ENCODE results near the gene FBXO44. TPM values are rescaled to one million over a fixed set of nuclear protein-coding genes. Genes with fewer than 3 reads are reported as not detected.

FBXO44 gene
- total RNA-seq, 1 experiment from 2014 or later: 34.9 TPM

DNA sequence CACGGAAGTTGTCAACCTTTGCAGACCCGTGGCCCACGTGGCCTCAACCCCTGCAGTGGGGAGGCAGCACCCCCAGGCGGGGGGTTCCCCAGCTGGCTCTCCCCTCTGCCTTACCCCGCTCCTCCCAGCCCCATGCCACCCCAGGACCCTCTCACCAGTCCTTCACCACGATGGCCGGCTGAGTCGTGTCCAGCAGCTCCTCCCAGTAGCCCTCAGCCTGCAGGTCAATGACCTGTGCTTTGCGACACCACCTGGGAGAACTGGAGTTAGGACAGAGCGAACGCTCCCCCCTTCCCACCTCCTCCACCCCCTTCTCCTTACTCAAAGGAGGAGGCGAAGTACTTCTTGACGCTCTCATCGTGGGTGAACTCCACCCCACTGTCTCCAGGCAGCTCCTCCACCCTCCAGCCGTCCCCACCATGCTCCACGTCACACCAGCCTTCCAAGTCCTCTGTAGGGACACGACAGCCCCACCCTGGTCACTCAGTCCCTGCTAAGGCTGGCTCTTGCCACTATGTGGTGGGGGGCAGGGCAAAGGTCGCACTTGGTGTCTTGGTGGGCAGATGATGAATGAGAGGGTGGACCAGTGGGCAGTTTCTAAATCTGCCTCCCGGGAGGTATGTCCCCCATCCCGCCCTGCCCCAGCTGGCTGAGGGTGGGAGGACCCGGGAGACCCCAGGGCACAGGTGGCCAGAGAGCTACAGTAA lies 4.9 kb upstream of the FBXO44 start:
- CTCF ChIA-PET: interaction anchor here (0.5 to 3.0 kb wide), 22 partner anchors 7 to 370 kb away, joined by 3 to 23 read pairs (median 6); partner anchors contain the start of genes AGTRAP and FBXO6
- peaks cover 22% of the 10 kb centered on the region for H3K27me3 Mint-ChIP-seq (ENCODE audit: low read depth)
- no peaks in the 10 kb centered on the region for H3K9me3 Mint-ChIP-seq
- H3K36me3 Mint-ChIP-seq: no peaks in the 10 kb centered on the region
- H3K27ac Mint-ChIP-seq: no peak overlapping the region
- ATAC-seq (no peak), DNase-seq (ENCODE audit: low spot score) (no peak)
- H3K4me3 Mint-ChIP-seq: no peak overlapping the region
- POLR2A ChIA-PET: interaction anchor here (0.5 to 1.4 kb wide), 3 partner anchors 14 to 99 kb away, joined by 3 read pairs; partner anchors contain the start of gene FBXO6
- peaks cover 30% of the 10 kb centered on the region for H3K4me1 Mint-ChIP-seq
- TF ChIP-seq, protein P1, sequence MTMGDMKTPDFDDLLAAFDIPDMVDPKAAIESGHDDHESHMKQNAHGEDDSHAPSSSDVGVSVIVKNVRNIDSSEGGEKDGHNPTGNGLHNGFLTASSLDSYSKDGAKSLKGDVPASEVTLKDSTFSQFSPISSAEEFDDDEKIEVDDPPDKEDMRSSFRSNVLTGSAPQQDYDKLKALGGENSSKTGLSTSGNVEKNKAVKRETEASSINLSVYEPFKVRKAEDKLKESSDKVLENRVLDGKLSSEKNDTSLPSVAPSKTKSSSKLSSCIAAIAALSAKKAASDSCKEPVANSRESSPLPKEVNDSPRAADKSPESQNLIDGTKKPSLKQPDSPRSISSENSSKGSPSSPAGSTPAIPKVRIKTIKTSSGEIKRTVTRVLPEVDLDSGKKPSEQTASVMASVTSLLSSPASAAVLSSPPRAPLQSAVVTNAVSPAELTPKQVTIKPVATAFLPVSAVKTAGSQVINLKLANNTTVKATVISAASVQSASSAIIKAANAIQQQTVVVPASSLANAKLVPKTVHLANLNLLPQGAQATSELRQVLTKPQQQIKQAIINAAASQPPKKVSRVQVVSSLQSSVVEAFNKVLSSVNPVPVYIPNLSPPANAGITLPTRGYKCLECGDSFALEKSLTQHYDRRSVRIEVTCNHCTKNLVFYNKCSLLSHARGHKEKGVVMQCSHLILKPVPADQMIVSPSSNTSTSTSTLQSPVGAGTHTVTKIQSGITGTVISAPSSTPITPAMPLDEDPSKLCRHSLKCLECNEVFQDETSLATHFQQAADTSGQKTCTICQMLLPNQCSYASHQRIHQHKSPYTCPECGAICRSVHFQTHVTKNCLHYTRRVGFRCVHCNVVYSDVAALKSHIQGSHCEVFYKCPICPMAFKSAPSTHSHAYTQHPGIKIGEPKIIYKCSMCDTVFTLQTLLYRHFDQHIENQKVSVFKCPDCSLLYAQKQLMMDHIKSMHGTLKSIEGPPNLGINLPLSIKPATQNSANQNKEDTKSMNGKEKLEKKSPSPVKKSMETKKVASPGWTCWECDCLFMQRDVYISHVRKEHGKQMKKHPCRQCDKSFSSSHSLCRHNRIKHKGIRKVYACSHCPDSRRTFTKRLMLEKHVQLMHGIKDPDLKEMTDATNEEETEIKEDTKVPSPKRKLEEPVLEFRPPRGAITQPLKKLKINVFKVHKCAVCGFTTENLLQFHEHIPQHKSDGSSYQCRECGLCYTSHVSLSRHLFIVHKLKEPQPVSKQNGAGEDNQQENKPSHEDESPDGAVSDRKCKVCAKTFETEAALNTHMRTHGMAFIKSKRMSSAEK (CRISPR knock-in tag; IDR thresholded peaks at IDR 0.05; ENCODE audit: borderline replicate concordance): no peak
- TF ChIP-seq, protein P2, sequence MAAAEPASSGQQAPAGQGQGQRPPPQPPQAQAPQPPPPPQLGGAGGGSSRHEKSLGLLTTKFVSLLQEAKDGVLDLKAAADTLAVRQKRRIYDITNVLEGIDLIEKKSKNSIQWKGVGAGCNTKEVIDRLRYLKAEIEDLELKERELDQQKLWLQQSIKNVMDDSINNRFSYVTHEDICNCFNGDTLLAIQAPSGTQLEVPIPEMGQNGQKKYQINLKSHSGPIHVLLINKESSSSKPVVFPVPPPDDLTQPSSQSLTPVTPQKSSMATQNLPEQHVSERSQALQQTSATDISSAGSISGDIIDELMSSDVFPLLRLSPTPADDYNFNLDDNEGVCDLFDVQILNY (CRISPR knock-in tag; IDR thresholded peaks at IDR 0.05): 0 out of 2 replicates have a peak, but pooled peaks have one; percentile 19

DNA sequence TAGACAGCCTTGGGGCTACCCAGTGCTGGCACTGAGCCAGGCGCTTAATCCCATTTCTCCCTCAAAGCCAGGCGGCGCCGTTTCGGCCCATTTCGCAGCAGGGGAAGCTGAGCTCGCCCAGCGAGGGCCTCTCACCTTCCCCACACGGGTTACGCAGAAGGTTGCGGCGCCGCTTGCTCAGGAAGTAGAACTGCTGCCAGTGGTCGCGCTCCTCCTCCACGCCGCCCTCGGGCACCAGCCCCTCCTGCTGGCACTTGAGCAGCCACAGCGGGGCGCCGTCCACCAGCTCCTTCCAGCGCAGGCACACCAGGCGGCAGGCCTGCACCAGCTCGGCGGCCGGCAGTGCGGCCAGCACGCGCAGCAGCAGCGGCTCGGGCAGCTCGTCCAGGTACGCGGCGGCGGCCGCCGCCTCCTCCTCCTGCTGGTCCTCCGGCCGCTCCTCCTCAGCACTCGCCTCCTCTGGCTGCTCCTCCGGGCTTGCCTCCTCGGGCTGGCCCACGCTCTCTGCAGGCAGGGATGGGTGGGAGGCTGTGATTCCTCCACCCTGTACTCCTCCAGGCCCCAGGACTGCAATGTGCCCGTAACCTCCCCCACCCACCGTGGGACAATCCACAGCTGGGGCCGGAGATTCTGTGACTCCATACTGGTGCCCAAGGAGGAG lies 4.2 kb upstream of the FBXO44 start:
- Mint-ChIP-seq H3K27ac (peak overlapping the region; percentile 60; the same call in 1 of the 2 replicates), H3K4me3 (peak overlapping the region; percentile 61), H3K9me3 (no peaks in the 10 kb centered on the region), H3K36me3 (0 out of 2 replicates have a peak, but pooled peaks cover under 1% of the 10 kb centered on the region), H3K27me3 (ENCODE audit: low read depth) (peaks cover 22% of the 10 kb centered on the region), H3K4me1 (peaks cover 33% of the 10 kb centered on the region)
- ChIA-PET CTCF (interaction anchor here (0.5 to 3.0 kb wide), 21 partner anchors 8 to 1700 kb away, joined by 3 to 23 read pairs (median 6); partner anchors contain the start of genes AGTRAP and FBXO6), POLR2A (interaction anchor here (0.5 to 1.4 kb wide), 3 partner anchors 14 to 100 kb away, joined by 3 read pairs; partner anchors contain the start of gene FBXO6)
- ATAC-seq: peak; percentile 5
- peak; percentile 79 for DNase-seq (ENCODE audit: low spot score)
- TF ChIP-seq ETV6 (CRISPR knock-in tag; IDR thresholded peaks at IDR 0.05): peak; percentile 84; the same call in 1 of the 2 replicates
- TF ChIP-seq, protein P3, sequence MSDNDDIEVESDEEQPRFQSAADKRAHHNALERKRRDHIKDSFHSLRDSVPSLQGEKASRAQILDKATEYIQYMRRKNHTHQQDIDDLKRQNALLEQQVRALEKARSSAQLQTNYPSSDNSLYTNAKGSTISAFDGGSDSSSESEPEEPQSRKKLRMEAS (CRISPR knock-in tag; IDR thresholded peaks at IDR 0.05): peak; percentile 53; the same call in 1 of the 2 replicates
- TF ChIP-seq, protein P4, sequence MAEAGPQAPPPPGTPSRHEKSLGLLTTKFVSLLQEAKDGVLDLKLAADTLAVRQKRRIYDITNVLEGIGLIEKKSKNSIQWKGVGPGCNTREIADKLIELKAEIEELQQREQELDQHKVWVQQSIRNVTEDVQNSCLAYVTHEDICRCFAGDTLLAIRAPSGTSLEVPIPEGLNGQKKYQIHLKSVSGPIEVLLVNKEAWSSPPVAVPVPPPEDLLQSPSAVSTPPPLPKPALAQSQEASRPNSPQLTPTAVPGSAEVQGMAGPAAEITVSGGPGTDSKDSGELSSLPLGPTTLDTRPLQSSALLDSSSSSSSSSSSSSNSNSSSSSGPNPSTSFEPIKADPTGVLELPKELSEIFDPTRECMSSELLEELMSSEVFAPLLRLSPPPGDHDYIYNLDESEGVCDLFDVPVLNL (CRISPR knock-in tag; IDR thresholded peaks at IDR 0.05; ENCODE audit: borderline replicate concordance, low read depth): no peak
- no peak for TF ChIP-seq ZNF138 (CRISPR knock-in tag; conservative IDR thresholded peaks at IDR 0.05)
- TF ChIP-seq SP1 (CRISPR knock-in tag; conservative IDR thresholded peaks at IDR 0.05): 0 out of 2 replicates have a peak, but pooled peaks have one; percentile 55
- TF ChIP-seq, protein P5, sequence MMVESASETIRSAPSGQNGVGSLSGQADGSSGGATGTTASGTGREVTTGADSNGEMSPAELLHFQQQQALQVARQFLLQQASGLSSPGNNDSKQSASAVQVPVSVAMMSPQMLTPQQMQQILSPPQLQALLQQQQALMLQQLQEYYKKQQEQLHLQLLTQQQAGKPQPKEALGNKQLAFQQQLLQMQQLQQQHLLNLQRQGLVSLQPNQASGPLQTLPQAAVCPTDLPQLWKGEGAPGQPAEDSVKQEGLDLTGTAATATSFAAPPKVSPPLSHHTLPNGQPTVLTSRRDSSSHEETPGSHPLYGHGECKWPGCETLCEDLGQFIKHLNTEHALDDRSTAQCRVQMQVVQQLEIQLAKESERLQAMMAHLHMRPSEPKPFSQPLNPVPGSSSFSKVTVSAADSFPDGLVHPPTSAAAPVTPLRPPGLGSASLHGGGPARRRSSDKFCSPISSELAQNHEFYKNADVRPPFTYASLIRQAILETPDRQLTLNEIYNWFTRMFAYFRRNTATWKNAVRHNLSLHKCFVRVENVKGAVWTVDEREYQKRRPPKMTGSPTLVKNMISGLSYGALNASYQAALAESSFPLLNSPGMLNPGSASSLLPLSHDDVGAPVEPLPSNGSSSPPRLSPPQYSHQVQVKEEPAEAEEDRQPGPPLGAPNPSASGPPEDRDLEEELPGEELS (CRISPR knock-in tag; IDR thresholded peaks at IDR 0.05): peak; percentile 60; the same call in 1 of the 2 replicates
- peak; percentile 95 for TF ChIP-seq ZNF263 (CRISPR knock-in tag; IDR thresholded peaks at IDR 0.05; ENCODE audit: low read depth)
- no peak for TF ChIP-seq ZNF317 (CRISPR knock-in tag; IDR thresholded peaks at IDR 0.05; ENCODE audit: borderline replicate concordance, low read depth)
- TF ChIP-seq ZNF232 (CRISPR knock-in tag; IDR thresholded peaks at IDR 0.05): 0 out of 2 replicates have a peak, but pooled peaks have one; percentile 19
- 0 out of 2 replicates have a peak, but pooled peaks have one; percentile 48 for TF ChIP-seq FOXK1 (CRISPR knock-in tag; IDR thresholded peaks at IDR 0.05)
- peak; percentile 83; the same call in 1 of the 2 replicates for TF ChIP-seq FOXP1 (CRISPR knock-in tag; IDR thresholded peaks at IDR 0.05; ENCODE audit: borderline replicate concordance)
- 0 out of 2 replicates have a peak, but pooled peaks have one; percentile 25 for TF ChIP-seq ZNF121 (CRISPR knock-in tag; IDR thresholded peaks at IDR 0.05)
- TF ChIP-seq, protein P6, sequence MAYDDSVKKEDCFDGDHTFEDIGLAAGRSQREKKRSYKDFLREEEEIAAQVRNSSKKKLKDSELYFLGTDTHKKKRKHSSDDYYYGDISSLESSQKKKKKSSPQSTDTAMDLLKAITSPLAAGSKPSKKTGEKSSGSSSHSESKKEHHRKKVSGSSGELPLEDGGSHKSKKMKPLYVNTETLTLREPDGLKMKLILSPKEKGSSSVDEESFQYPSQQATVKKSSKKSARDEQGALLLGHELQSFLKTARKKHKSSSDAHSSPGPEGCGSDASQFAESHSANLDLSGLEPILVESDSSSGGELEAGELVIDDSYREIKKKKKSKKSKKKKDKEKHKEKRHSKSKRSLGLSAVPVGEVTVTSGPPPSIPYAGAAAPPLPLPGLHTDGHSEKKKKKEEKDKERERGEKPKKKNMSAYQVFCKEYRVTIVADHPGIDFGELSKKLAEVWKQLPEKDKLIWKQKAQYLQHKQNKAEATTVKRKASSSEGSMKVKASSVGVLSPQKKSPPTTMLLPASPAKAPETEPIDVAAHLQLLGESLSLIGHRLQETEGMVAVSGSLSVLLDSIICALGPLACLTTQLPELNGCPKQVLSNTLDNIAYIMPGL (CRISPR knock-in tag; IDR thresholded peaks at IDR 0.05): peak; percentile 78
- TF ChIP-seq IRF2 (CRISPR knock-in tag; IDR thresholded peaks at IDR 0.05; ENCODE audit: borderline replicate concordance, low read depth): no peak
- TF ChIP-seq ZNF423 (CRISPR knock-in tag; IDR thresholded peaks at IDR 0.05): peak; percentile 81
- TF ChIP-seq, protein P2 (CRISPR knock-in tag; IDR thresholded peaks at IDR 0.05): 0 out of 2 replicates have a peak, but pooled peaks have one; percentile 60
- TF ChIP-seq ESRRA (CRISPR knock-in tag; IDR thresholded peaks at IDR 0.05; ENCODE audit: borderline replicate concordance): 0 out of 2 replicates have a peak, but pooled peaks have one; percentile 40

Measured in WTC11 (cell line).